ENCODE data around the gene RCAN2. TPM values are rescaled to one million over a fixed set of nuclear protein-coding genes. Genes with fewer than 3 reads are reported as not detected.

RCAN2 gene
- total and polyA plus RNA-seq, 8 donors = 2.5 to 35.8 (median 3.1) TPM

DNA sequence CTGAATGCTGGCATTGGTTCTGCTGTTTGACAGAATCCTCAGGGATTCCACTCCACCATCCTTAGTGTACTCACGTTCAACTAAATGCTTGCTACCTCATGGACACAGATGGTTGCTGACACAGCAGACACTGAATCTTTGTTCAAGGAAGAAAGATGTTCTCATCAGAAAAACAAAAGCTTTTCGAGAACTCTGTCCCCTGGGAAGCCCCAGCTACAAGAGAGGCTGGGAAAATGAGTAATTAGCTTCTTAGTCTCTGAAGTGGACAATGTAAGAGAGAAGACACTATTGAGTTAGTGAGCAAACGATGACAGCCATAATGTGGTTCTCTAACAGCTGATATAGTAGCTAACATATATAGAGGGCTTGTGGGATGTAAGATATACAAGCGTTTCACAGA lies 289.5 kb downstream of the RCAN2 start:
- ATAC-seq (no peak), DNase-seq (no peak)
- Histone ChIP-seq H3K9me3 (no peaks in the 10 kb centered on the region), H3K27ac (no peak overlapping the region), H3K4me1 (no peaks in the 10 kb centered on the region), H3K4me3 (no peak overlapping the region), H3K27me3 (no peaks in the 10 kb centered on the region), H3K36me3 (no peaks in the 10 kb centered on the region)
- intact Hi-C loops (cut with DNase I) = no loop called here
- TF ChIP-seq, protein P1, sequence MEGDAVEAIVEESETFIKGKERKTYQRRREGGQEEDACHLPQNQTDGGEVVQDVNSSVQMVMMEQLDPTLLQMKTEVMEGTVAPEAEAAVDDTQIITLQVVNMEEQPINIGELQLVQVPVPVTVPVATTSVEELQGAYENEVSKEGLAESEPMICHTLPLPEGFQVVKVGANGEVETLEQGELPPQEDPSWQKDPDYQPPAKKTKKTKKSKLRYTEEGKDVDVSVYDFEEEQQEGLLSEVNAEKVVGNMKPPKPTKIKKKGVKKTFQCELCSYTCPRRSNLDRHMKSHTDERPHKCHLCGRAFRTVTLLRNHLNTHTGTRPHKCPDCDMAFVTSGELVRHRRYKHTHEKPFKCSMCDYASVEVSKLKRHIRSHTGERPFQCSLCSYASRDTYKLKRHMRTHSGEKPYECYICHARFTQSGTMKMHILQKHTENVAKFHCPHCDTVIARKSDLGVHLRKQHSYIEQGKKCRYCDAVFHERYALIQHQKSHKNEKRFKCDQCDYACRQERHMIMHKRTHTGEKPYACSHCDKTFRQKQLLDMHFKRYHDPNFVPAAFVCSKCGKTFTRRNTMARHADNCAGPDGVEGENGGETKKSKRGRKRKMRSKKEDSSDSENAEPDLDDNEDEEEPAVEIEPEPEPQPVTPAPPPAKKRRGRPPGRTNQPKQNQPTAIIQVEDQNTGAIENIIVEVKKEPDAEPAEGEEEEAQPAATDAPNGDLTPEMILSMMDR (IDR thresholded peaks at IDR 0.05) = no peak

DNA sequence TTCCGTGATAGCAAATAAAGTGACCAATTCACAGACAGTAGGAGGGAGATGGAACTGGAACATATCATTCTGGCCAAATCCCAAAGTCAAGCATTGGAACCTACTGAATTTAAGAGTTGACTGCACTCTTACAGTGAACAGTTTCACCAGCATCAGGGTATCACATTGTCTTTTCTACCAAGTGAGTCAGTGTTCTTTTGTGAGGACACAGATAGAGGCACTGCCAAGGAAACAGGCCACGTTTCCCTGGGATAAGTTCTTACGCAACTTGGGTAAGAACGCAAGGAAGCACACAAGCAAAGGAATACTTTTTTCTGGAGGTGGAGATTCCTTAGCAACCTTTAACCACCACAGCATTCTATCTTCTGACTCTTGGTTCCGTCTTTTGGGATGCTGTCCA lies 291.9 kb downstream of the RCAN2 start:
- ATAC-seq = peak; percentile 29

GRCh38 chr6:46191961-46192360 lies 299.3 kb downstream of the RCAN2 start:
- intact Hi-C loops (cut with DNase I) = no loop called here
- no peaks in the 10 kb centered on the region for H3K36me3 ChIP-seq
- no peak for DNase-seq
- no peak overlapping the region for H3K4me3 ChIP-seq
- TF ChIP-seq, protein P1 (IDR thresholded peaks at IDR 0.05) = no peak
- no peaks in the 10 kb centered on the region for H3K9me3 ChIP-seq
- H3K4me1 ChIP-seq = no peaks in the 10 kb centered on the region
- H3K27ac ChIP-seq = no peak overlapping the region
- no peak for ATAC-seq
- H3K27me3 ChIP-seq = no peaks in the 10 kb centered on the region

More for the DNA sequence above, 291.9 kb downstream of the RCAN2 start:
- DNase-seq = no peak
- H3K4me1 ChIP-seq = no peaks in the 10 kb centered on the region
- intact Hi-C loops (cut with DNase I) = no loop called here
- TF ChIP-seq, protein P1 (IDR thresholded peaks at IDR 0.05) = no peak
- no peak overlapping the region for H3K27ac ChIP-seq
- H3K36me3 ChIP-seq = no peaks in the 10 kb centered on the region
- no peaks in the 10 kb centered on the region for H3K27me3 ChIP-seq
- no peaks in the 10 kb centered on the region for H3K9me3 ChIP-seq
- H3K4me3 ChIP-seq = no peak overlapping the region

DNA sequence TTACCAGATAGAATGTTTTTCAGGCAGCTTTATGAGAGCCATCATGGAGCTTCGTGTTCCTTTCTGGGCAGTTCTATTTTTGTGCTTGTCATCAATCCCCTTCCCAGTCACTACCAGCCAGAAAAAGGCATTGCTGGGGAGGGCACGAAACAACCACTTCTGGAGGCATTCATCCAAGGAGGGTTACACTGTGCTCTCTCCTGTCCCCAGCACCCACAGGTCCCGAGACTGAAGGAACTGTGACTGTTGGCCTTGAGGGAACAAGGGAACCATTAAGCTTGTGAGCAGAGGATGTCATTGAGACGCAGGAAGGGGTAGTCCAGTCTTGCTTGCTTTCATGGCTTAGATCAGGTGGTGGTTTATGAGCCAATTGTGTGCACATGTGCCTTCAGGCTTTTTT lies 300.4 kb downstream of the RCAN2 start:
- intact Hi-C loops (cut with DNase I) = no loop called here
- ATAC-seq (no peak), DNase-seq (no peak)
- no peaks in the 10 kb centered on the region for H3K9me3 ChIP-seq
- H3K36me3 ChIP-seq = no peaks in the 10 kb centered on the region
- no peaks in the 10 kb centered on the region for H3K4me1 ChIP-seq
- TF ChIP-seq, protein P1 (IDR thresholded peaks at IDR 0.05) = no peak
- H3K27ac ChIP-seq = no peak overlapping the region
- no peak overlapping the region for H3K4me3 ChIP-seq
- H3K27me3 ChIP-seq = no peaks in the 10 kb centered on the region

GRCh38 chr6:46189726-46190125 lies 301.5 kb downstream of the RCAN2 start:
- Histone ChIP-seq H3K4me1 (no peaks in the 10 kb centered on the region), H3K9me3 (no peaks in the 10 kb centered on the region), H3K27me3 (no peaks in the 10 kb centered on the region), H3K27ac (no peak overlapping the region), H3K36me3 (no peaks in the 10 kb centered on the region), H3K4me3 (no peak overlapping the region)
- TF ChIP-seq, protein P1 (IDR thresholded peaks at IDR 0.05) = no peak
- intact Hi-C loops (cut with DNase I) = no loop called here
- DNase-seq (no peak), ATAC-seq (no peak)
